Measurements from ENCODE around the gene SLC6A4.
"Not testable (repeated sequence)": the region's sequence is repeated elsewhere in the genome, so short reads cannot be mapped to it uniquely, and the experiment has no call there.

SLC6A4 gene

DNA sequence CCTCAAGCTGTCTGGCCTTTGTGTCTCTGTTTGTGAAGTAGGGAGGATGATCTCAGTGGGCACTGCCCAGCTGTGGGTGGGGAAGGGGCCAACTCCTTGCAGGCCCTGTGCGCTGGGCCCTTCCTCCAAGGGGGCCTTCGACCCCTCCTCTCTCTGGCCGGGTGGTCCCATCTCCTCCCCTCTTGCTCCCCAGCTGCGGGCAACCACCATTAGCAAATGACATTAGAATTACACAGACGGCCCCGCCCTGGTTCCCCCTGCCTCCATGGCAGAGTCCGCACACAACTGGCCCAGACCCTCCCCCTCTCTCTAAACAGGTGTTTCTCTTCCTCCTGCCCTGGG, 2.5 kb upstream of the SLC6A4 start:
- no peak for DNase-seq

DNA sequence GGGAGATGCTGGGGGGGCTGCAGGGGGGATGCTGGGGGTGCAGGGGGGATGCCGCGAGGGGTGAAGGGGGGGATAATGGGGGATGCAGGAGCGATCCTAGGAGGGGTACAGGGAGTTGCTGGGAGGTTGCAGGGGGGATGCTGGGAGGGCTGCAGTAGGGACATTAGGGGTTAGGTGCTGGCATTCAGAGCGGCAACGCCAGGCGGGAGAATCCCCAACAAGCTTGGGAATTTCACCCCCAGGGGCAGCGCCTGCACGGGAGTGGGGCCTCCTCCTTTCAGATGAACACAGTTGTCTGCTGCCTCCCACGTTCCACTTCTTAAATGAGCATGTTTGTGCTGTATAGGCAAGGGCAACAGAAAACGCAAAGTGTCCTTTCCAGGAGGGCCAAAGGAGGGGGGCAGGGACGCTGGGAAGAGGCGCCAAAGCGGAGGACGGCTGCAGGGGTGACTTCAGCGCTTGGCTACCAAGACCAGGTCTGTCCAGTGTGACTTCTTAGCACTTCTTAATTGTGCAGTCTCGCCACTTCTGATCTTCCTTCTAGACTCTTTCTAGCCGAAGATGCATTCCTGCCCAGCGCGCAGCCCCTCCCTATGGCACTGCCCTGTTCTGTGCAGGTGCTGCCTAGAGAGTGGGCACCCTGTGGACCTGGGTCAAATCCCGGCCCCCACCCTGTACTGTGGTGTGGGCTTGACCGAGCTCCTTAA, 2.0 kb upstream of the SLC6A4 start:
- no peak for DNase-seq

DNA sequence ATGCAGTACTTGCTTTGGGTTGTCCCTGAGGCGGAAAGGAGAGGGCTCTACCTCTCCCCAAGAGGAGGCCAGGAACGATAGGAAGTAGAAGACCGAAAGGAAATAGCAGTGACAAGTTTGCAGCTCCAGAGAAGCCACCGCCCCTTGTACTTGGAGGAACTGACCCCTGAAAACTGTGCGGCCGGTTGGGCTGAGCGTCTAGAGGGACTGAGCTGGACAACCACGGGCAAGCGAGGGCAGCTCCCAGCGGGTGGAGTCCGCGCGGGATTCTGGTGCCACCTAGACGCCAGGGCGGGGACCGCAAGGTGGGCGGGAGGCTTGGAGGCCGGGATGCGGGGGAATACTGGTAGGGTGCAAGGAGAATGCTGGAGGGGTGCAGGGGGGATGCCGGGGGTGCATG, 1.3 kb upstream of the SLC6A4 start:
- no peak for DNase-seq

DNA sequence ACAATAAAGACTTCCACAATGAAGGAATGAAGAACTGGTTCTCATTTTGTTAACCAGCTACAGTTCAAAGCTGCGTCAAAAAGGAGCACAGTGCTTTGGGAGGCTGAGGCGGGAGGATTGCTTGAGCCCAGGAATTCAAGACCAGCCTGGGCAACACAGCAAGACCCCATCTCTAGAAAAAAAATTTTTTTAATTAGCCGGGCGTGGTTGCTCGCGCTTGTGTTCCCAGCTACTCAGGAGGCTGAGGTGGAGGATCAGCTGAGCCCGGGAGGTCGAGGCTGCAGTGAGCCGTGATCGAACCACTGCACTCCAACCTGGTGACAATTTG, 764 bp upstream of the SLC6A4 start:
- DNase-seq = no peak

DNA sequence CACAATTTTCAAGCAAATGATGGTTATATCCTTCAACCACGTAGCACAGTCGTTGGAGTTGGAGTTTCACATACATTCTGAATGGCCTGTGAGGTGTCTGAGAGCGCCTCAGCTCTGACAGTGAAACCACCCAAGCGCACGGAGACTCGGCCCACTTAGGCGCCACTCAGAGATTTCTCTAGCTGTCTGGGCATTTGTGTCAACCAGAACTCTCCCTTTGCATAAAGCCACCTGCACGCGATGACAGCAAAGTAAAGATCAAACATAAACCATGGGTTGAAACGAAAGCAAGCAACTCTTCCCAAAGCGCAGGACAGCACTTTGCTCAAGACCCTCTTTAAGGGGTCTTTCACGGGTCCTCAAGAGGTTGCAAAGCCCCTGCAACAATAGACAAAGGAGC, 533 bp downstream of the SLC6A4 start:
- DNase-seq = no peak

DNA sequence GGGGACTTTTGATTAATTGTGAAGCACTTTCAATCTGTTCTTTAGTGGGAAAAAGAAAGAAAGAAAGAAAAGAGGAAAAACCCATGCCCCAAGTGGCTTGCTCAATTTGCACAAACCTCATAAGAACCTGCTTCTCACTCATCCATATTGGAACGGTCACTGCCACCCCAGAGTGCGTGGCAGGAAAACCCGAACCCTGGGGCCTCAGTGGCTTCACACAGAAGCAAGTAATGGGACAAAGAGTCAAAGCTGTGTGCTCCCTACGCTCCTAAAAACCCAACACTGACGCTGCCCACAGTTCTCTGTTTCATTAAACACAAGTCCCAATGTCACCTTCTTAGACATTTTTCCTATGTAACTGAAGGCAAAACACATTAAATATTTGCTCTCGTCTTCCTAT, 1.2 kb downstream of the SLC6A4 start:
- DNase-seq = no peak

DNA sequence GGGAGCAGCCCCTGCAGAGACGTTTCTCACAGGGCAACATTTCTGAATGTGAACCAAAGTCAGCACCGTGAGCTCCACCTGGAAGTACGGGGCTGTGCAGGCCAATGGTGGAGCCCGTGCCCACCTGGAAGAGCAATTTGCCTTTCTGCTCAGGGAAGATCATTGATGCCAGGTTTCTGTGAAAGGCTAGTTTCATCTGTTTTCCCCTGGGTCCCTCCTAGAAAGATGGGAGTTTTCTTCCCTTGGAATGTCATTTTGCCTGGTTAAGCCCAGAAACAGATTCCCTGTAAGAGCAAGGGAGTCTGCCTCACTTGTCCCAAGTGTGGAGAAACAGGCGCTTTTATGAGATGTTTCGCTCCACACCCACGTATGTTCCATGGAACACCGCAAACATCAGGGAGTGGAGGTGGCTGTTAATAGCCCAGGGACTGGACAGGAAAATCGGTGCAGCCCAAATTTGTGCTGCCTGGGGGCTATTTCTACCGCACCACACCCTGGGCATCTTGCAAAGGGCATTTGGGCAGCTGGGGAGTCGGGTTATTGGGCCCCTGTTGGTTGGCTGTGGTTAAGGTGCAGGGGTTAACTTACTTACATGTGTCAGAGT, 2.6 kb downstream of the SLC6A4 start:
- DNase-seq = no peak

DNA sequence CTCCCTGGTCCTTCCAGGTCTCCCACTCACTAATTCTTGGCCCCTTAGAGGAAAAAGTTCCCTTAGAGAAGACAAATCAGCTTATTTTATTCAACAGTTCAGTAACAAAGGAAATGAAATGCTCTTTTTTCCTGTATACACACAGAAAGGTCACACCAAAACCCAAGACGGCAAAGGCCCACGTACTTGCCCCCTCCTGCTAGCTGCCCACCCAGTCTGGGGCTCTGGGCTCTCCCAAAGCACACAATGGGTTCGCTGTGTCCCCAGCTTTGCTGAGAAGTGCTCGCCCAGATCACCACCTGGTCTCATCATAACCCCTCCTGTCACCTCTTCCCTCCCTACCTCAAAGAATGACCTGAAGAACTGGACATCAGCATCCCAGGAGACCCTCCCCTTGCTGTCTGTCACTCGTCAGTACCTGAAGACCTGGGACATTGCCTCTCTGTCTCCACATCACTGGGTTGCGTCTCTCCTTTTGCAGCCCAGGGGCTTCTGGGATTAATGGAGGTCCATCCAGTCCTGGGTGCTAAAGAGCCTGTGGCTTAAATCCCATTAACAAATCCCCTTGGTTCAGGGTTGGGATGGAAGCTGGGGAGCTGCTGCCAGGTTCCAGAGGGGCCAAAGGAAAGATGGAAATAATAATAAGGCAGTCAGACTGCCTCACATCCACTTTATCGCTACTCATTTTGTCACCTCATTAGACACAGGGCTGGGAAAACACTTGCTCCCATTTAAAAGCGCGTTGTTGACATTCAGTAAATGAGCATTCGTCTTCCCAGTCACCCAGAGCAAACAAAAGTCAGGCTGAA, 3.3 kb downstream of the SLC6A4 start:
- no peak for DNase-seq

DNA sequence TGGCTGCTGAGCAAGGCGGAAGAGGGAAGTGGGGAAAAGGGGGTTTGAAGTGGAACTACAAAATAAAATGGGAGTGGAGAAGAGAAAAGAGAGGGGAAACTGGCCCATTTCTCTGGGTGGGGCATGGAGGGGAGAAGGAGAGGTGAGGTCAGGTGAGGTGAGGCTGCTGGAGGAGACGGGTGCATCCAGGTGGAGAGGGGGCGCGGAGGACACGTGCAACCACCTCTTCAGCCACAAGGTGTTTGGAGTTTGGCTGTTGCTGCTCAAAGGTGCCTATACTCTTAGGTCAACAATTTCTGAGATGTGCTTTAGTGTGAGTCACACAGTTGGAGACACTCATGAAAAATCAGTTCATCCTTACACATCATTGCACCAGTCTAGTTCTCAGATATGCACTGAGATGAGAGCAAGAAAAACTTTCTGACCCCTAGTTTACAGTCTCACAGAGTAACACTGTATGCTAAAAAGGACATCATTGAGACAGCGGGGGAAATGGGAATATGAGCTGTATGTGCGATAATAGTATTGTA, 4.8 kb downstream of the SLC6A4 start:
- no peak for DNase-seq

DNA sequence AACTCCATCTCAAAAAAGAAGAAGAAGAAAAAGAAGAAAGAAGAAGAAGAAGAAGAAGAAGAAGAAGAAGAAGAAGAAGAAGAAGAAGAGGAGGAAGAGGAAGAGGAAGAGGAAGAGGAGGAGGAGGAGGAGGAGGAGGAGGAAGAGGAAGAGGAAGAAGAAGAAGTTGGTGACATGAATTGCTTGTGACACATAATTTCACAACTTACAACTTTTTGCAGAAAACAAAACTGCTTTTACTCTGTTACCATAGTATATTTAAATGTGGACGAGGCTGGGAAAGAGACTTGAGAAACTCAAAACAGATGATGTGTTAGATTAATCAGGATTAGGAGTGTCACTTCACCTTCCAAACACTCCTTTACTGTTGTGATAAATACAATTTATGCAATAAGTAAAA, 5.5 kb downstream of the SLC6A4 start:
- not testable (repeated sequence) for DNase-seq

DNA sequence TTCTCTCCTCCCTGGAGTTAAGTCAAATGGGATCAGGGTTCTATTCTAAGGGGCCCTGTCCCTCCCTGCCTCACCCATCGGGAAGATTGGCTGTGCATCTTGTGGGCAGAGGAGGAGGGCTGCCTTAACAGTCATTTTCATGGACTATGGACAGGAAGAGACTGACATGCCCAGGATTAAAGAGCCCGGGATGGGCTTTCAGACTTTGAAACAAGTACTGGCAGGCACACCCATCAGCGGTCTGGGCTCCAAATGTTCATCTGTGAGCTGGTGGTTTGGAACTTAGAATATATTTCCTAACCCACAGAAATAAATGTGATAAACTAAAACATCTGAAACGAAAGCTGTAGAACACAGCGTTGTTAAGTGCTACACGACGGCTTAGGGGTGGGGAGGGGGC, 6.5 kb downstream of the SLC6A4 start:
- no peak for DNase-seq

DNA sequence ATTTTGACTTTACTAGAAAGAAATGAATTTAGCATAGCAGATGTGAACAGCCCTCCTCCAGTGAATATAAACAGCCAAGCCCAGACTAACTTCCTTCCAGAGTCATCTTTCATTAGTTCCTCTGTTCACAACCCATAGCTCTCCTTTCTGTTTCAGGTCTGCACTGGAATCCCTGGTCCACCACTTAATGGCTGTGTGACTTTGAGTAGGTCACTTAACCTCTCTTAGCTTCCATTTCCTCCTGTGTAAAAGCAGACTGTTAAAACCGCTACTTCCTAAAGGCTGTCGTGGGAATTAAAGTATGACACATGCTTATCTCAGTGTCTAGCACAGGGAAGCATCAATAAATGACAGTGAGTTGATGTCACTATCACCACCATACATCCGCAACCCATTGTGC, 7.5 kb downstream of the SLC6A4 start:
- no peak for DNase-seq

DNA sequence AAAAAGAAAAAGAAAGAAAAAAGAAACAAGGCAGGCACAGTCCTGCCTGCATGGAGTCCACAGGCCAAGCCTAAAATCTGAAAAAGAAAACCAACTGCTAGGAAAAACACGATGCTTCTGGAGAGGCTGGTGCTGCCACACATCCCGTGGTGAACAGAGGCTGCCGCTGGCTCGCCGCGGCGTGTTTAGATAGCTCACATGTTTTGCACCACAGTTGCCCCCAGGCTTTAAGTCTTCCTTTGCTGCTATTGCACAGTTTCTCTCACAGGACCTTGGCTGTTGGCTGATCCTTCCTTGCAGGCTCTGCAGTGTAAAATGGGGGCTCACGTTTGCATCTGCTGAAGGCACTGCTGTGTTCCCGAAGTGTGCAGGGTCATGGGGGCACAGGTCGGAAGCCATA, 8.6 kb downstream of the SLC6A4 start:
- no peak for DNase-seq

DNA sequence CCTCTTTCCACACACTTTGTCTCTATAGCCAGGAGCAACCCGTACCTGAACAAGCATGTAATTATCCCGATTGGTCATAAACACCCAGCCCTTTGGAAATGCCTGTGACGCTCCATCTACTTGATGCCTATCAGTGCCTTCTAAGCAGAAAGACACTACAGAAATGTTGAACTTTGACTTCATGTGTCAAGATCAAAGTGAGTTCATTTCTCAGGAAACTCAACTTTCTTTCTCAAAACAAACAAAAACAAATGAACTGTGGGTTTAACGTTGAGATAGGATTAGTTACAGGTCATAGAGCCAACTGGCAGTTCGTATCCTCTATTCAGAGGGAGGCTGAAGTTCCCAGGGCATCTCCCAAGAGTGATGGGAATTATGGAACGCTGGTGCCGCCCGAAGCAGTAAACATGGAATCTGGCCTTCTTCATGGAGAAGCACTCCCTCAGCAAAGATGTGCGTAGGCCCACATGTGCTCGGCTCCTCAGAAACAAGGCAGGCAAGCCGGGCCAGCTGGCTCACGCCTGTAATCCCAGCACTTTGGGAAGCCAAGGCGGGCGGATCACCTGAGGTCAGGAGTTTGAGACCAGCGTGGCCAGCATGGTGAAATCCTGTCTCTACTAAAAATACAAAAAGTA, 9.5 kb downstream of the SLC6A4 start:
- DNase-seq = no peak

DNA sequence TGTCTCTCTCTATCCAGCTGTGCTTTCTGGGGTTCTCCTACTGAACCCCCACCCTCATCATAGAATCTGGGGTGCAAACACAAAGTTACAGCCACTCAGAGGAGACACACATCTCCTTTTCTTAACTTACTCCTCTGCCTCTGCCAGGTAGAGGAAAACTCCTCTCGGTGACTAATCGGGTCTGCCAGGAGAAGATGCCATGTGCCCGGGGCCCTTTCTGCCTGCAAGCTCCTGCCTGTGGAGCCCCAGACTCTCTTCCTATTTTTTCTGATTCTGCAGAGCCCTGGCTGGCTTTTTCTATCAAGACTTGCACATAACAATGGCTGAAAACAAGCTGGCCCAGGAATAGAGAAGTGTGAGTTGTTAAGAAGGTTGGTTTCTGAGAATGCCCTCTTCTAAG, 10.4 kb downstream of the SLC6A4 start:
- DNase-seq = no peak

DNA sequence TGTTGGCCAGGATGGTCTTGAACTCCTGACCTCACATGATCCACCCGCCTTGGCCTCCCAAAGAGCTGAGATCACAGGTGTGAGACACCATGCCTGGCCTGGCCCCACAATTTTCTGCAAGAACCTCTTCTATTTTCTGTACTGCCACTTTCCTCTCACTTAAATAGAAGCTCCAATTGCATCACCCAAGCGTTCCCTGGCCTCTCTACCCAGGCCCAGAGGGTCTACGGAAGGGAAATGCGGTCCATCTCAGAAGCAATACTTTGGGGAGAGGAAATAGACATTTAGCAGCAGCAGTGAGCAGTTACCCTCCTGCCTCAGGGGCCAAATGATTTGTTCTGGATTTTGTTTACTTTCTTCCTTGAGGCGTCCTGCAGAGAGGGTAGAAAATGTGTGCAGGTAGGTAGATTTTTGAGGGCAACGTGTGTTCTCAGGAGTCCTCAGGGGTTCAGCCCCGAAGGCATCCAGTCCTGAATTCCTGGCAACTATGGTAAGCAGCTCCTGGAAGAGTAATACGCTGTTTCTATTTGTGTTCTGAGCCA, 11.0 kb downstream of the SLC6A4 start:
- no peak for DNase-seq

DNA sequence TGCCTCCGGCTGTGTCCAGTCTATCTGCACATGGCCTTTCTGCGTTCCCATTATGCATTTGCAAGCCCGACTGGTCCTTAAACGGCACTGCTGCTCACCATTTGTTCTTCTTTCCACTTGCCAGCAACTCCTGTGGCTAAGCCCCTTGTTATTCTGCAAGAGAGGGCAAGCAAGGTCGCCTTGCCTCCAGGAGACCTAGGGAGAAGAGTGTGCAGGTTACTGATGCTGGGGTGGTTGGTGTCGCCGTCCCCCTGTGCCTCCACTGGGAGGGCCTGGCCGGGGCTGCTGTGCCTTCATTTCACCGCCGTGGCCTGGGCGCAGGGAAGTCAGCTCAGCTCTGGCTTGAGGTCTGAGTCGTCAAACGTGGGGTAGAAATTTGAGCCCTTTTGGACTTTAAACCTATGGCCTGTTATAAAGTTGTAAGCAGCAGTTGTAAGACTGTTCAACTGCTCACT, 12.7 kb downstream of the SLC6A4 start:
- DNase-seq = no peak

DNA sequence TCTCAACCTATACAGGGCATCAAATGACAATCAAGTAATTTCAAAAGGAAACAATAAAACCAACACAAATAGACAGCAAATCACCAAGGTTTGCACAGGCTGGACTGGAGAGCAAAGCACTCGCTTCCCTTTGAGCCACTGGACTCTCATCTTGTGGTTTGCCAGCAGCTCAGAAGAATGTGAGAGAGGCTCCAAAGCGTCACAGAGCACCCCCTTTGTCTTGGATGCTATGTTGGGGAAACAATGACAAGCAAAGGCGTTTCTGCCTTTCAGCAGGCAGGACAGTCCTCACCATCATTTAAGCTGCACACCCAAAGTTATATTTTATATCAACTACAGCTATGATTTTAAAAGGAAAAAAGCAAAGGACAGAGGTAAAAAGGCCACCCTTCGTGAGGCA, 13.2 kb downstream of the SLC6A4 start:
- DNase-seq = no peak

DNA sequence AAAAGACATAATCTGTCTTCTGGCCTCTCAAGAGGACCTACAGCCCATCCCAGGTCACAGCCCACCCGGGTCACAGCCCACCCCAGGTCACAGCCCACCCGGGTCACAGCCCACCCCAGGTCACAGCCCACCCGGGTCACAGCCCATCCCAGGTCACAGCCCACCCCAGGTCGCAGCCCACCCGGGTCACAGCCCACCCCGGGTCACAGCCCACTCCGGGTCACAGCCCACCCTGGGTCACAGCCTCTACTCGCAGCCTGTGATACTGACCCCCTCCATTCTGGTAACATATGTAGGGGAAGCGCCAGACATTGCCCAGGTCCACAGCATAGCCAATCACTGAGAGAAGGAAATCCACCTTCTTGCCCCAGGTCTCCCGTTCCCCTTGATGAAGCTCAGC, 14.2 kb downstream of the SLC6A4 start:
- DNase-seq = no peak

DNA sequence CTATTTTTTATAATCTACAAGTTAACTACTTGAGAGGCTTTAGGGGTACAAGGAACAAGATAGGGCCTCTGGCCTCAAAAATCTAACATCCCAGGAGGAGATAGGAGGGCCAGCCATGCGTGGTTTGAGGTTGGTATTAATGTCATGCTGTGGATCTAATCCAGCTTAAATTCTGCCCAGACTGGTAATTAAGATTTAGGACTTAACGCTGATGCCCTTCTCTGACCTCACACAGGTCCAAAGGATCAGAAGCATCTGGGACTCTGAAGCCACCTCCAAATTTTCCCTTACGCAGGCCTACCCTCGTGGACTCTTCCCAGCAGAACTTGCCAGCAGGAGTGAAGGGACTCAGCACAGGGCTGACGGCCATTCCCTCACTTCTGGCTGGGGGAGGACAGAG, 15.1 kb downstream of the SLC6A4 start:
- DNase-seq = no peak

DNA sequence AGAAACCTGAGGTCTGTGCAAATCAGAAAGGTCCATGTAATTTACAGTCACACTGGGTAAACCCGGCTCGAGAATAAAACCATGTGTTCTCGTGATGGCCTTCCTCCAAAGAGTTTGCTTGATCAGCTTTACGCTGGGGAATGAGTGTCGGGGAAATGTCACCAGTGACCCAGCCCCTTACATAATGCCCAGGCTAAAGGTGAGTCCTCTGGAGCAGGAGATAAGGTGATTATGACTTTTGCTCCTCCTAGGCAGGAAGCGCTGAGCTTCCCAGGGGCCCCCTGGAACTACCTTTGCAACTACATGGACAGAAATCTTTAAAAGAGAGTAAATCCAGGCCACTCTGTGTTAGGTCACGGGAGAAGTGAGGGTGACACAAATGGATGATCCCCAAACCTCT, 15.7 kb downstream of the SLC6A4 start:
- no peak for DNase-seq

DNA sequence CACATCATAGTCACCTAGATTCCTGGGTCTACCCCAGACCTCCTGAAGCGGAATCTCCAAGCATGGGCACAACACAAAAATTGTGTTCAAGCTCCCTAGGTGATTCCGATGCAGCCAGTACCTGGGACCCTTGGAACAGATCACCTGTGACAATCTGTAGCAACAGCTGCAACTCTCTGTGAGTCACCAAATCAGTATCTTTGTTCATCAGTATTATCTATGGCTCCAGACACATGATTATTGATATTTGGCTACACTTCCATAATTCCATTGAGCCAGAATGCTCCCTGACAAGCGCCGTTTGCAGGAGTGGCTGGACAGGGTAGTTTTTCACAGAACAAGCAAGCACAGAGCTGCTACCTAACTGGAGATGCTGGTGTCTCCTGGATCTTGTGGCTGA, 16.2 kb downstream of the SLC6A4 start:
- DNase-seq = no peak

DNA sequence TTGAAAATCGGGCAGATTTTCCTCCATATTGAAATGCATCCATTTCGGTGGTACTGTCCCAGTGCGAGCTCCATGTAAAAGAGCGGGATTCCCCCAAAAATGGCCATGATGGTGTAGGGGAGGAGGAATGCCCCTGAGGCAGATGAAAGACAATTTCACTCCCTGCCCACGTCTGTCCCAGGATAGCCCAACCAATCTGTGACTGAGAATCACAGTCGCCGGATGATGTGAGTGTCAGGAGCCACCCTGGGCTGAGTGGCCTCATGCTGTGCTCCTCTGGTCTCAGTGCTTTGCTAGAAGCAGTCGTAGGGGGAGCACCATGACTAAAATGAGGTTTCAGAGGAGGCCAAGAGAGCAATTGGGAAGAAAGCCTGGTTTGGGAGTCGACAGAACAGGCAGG, 16.7 kb downstream of the SLC6A4 start:
- DNase-seq = no peak
